ENCODE measurements around the gene LRTM2. TPM values are rescaled to one million over a fixed set of nuclear protein-coding genes. Genes with fewer than 3 reads are reported as not detected.

The LRTM2 gene
- total RNA-seq, 1 experiment from 2014 or later = not detected

GRCh38 chr12:1797991-1798640 lies 22.2 kb upstream of the LRTM2 start:
- no peak for DNase-seq (ENCODE audit: low read depth)

DNA sequence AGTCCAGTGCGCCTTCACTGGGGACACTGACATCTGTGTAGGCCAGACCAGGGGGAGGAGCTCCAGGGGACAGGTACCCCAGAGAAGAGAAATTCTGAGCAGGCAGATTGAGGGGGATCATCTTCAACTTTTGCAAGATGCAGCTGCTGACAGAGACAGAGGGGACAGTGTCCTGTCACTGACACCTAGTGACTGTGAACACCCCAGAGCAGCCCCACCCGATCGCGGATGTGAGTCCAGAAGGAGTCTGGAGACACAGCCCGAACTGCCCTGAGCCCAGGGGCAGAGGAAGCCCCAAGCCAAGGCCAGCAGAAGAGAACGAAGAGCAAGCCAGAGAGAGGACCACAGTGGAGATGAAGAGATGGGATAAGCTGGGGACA lies 21.7 kb upstream of the LRTM2 start:
- no peak for DNase-seq (ENCODE audit: low read depth)

- no peak for DNase-seq (ENCODE audit: low read depth)
These were observed 21.1 kb upstream of the LRTM2 start for GRCh38 chr12:1799051-1799881.

DNA sequence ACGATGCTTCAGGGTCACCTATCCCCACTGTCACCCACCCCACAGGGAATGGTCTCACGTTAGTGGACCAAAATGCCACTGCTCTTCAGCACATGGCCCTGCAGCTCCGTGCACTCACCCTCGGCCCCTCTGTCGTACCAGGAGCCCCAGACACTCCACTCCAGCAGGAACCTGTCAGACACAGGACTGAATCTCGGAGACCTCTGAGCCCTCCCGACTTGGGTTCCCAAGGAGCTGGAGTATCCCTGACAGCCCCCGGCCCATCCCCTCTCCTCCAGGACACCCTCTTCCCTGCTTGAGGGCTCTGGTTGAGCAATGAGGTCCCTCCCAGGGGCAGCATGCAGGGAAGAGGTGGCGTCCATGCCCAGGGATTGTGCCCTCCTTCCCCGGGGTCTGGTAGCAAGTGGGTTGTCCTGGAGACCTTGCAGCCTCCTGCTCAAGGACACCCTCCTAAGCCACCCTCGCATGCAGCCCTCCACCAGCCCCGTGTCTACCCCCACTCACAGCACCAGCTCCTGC lies 20.4 kb upstream of the LRTM2 start:
- DNase-seq (ENCODE audit: low read depth) = no peak

- DNase-seq (ENCODE audit: low read depth) = no peak
These were observed 19.7 kb upstream of the LRTM2 start for GRCh38 chr12:1800401-1801302.

DNA sequence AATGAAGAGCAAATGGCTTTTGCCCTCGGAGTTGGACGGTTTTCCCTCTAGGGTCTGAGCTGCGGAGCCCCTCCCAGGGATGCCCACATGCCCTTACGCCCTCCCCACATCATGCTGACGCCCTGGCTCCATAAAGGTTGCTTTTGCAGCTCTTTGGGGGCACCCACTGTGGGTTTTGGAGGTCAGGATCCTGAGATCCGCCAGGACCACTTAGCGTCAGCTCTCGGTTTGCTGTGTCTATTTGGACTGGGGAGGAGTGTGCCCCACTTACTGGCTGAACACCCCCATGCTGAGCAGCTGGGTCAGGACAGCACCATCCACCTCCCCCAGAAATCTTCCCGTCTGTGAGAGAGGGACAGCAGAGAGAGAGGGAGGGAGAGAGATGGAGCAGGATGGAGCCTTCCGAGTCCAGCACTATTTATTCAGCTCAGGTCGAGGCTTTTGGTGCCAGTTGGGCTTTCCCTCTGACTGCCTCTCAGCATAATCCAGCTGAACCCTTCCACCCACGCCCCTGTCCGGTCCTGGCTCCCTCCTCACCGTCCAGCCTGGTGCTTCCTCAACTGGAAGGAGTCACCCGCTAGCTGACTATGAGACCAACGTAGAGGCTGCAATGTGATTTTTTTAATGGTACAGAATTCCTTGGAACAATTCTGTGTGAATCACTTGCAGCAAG lies 18.9 kb upstream of the LRTM2 start:
- no peak for DNase-seq (ENCODE audit: low read depth)

- DNase-seq (ENCODE audit: low read depth) = no peak
These were observed 16.6 kb upstream of the LRTM2 start for GRCh38 chr12:1803736-1804135.

DNA sequence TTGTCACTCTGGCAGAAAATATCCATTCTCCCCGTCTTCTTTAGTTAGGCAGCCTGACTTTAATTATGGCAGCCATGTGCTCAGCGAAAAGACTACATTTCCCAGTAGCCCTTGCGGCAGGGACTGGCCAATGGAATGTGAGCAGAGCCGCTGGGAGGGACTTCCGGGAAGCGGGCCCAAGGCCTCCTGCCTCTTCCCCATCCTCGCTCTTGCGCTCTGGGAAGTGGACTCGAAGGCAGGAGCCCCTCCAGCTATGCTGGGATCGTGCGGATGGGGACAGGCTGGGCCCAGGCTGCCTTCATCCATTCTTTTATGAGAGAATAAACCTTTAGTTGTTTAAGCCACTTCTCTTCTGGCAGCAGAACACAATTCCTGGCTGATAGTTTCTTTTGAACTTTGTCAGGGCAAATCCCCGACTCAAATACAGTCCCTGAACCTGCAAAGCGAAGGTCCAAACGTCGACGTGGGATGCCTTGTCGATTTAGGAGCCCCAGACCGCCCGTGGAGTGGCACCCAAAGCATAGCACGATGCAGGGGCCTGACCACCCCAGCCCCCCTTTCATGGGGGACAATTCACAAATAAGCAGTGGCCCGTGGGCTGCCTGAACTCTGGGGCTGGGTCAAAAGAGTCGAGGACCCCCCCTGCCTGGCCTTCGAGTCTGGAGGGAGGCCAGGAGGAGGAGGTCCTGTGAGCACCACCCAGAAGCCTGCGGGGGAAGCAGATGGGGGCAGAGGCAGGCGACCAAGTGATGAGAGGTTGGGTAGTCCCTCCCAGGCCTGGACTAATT lies 15.6 kb upstream of the LRTM2 start:
- DNase-seq (ENCODE audit: low read depth) = peak; percentile 85

- no peak for DNase-seq (ENCODE audit: low read depth)
These were observed 14.8 kb upstream of the LRTM2 start for GRCh38 chr12:1805441-1806081.

GRCh38 chr12:1806301-1807086 lies 13.9 kb upstream of the LRTM2 start:
- no peak for DNase-seq (ENCODE audit: low read depth)

GRCh38 chr12:1807087-1807860 lies 13.1 kb upstream of the LRTM2 start:
- DNase-seq (ENCODE audit: low read depth) = no peak

- no peak for DNase-seq (ENCODE audit: low read depth)
These were observed 12.1 kb upstream of the LRTM2 start for GRCh38 chr12:1808036-1808797.

DNA sequence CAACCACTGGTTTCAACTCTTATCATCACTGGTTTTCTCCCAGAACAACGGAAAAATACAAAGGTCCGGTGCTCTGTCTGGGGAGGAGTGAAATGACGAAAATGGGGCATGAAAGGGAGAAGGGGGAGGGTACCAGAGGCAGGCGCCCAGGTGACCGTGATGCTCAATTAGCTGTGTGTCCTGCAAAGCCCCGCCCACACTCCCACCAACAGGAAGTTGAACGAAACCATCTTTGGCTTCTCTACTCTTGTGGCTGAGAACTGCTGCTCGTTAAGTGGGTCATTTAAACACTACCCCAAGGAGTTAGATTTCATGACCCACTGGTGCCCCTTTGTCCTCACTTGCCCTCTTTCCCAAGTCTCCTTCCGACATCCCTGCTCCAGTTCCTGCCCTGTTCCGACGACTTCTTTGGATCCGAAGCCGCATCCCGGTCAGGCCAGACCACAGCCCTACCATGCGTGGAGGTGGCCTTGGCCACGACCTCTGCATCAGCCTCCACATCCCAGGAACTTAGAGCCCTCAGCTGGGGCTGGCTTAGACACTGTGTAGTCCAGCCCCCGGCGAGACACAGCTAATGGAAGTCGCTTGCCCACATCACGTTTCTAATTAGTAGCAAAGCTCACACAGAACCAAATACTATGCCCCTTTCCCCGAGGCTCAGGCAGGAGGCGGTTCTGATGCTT lies 11.4 kb upstream of the LRTM2 start:
- no peak for DNase-seq (ENCODE audit: low read depth)

DNA sequence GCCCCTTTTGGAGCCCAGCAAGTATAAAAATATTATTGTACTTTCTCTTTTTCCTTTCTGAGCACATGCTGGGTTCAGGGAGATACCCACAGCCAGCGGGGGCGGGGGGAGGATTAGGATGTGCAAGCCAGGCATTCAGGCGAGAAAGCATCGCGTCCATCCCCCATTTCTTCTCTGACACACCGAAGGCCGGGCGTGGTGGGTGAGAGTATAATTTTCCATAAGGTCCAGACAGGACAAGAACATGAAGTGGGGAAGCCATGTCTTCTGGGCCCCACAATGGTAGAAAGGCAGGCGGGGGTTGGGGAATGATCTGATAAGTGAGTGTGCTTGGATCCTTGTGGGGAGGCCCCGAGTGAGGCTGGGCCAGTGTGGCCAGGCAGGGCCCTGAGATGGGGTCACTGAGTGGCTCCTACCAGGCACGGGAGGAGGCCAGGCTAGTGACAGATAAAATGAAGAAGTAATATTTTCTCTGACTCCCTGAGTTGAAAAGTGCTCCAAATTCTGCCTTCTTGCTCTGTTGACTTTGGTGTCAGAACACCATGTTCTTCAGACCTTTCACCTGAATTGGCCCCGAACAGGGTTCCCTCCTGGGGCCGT lies 10.7 kb upstream of the LRTM2 start:
- no peak for DNase-seq (ENCODE audit: low read depth)

DNA sequence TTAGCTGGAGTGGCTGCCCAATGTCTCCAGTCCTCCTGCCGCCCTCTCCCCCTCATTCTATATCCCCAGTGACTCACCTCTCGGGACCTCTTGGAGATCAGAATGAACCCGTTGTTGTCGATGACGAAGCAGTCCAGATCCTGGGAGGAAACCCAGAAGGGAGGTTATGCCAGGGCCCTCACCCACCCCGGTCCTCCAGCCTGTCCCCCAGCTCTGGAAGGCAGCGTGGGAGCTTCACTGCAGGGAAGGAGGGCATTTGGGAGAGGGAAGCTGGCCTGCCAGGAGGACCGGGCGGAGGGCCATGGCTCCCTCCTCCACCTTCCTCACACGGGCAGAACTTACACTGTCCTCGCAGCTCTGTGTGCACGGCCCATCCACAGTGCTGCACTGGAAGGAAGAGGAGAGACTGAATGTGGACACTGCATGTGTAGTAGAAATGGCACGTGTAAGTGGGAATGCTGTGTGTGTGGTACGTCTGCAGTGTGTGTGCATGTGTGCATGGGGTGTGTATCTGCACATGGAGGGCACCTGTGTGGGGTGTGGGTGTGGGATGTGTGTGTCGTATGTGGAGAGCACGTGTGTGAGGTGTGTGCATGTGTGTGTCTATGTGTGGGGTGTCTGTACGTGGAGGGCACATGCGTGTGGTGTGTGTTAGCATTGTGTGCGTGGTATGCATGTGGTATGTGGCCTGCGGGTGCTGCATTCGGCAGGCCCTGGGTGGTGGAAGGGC lies 10.0 kb upstream of the LRTM2 start:
- peak; percentile 80 for DNase-seq (ENCODE audit: low read depth)

DNA sequence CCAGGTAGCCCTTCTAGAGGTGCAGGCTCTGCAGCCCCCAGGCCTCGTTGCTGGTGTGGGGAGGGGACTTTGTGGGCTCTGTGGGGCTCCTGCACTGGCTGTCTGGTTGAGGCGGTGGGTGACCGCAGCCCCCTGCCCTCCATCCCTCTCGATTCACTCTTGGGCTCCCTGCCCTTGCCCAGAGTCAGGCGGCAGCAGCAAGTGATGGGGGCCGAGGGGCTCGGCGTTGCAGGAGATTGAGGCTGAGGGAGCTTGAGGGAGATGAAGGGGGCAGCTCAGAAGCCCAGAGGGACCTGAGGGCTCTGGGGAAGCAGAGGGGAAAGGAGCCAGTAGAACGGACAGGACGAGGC lies 9.5 kb upstream of the LRTM2 start:
- DNase-seq (ENCODE audit: low read depth) = no peak
